K562 (cell line): ENCODE measurements around the gene TMC2.

Source experiments
- CUX1 ChIP-seq: fragments of 200-800 bp; sonication (Bioruptor generic); IDR thresholded peaks from 2 replicates; pipeline ENCODE4 v1.6.1; 2016; ENCODE audit warnings: missing genetic modification characterization, missing compliant biosample characterization
- ZFP1 ChIP-seq: fragments of 450-650 bp; formaldehyde crosslinking; IDR thresholded peaks from 2 replicates; pipeline ENCODE4 v1.4.0; 2020; ENCODE audit warnings: mild to moderate bottlenecking, mixed read lengths
- TF ChIP-seq, protein P1 (sequence below): sonication (generic); formaldehyde crosslinking; IDR thresholded peaks from 2 replicates; pipeline ENCODE4 v1.5.0; 2020; ENCODE audit warnings: missing genetic modification reagents

DNA sequence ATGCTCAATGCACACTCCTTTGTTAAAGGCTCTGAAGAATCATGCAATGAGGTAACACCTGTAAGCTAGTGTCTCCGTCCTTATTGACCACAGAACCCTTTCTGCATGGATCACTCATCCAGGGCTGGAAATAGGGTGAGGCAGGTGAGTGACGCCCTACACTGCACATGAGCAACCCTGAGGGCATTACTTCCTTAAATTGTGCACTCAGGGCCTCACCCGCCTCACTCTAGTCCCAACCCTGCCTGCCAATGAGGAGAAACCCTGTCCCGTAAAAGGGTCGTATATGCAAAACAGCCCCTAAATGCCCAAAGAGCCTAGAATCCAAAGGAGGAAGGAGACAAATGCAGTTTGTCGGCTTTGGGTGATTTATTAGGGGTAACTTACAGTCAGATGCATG, 82.4 kb downstream of the TMC2 start:
- TF ChIP-seq, protein P1, sequence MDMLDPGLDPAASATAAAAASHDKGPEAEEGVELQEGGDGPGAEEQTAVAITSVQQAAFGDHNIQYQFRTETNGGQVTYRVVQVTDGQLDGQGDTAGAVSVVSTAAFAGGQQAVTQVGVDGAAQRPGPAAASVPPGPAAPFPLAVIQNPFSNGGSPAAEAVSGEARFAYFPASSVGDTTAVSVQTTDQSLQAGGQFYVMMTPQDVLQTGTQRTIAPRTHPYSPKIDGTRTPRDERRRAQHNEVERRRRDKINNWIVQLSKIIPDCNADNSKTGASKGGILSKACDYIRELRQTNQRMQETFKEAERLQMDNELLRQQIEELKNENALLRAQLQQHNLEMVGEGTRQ (CRISPR knock-in tag) = no peak
- TF ChIP-seq ZFP1 (no peak), CUX1 (CRISPR knock-in tag) (no peak)
